H9 (cell line): Measurements from ENCODE around the gene RAB6C. TPM values are rescaled to one million over a fixed set of nuclear protein-coding genes. Genes with fewer than 3 reads are reported as not detected.
"Not testable (repeated sequence)": the region's sequence is repeated elsewhere in the genome, so short reads cannot be mapped to it uniquely, and the experiment has no call there.

Source experiments
- DNase-seq: peaks from one replicate; pipeline ENCODE4 v3.0.0-alpha.2; 2017
- H2AFZ ChIP-seq: one replicate; pipeline ENCODE4 v1.6.1; 2013; ENCODE audit warnings: mild to moderate bottlenecking, low read length, control low read depth, moderate library complexity
- H2AK5ac ChIP-seq: 2 replicates; pipeline ENCODE4 v1.6.1; 2013; ENCODE audit warnings: low read length, control low read depth, mixed read lengths; ENCODE audit not compliant: insufficient read length
- H2BK120ac ChIP-seq: one replicate; pipeline ENCODE4 v1.6.1; 2013; ENCODE audit warnings: low read depth, mild to moderate bottlenecking, low read length, control low read depth, inconsistent platforms; ENCODE audit not compliant: poor library complexity, severe bottlenecking
- H2BK12ac ChIP-seq: 2 replicates; pipeline ENCODE4 v1.6.1; 2013; ENCODE audit warnings: low read length, control low read depth, mixed read lengths, low read depth; ENCODE audit not compliant: insufficient read length
- H2BK15ac ChIP-seq: 2 replicates; pipeline ENCODE4 v1.6.1; 2013; ENCODE audit warnings: low read depth, low read length, control low read depth
- H2BK20ac ChIP-seq: one replicate; pipeline ENCODE4 v1.6.1; 2013; ENCODE audit warnings: low read depth, mild to moderate bottlenecking, low read length, control low read depth, inconsistent platforms; ENCODE audit not compliant: poor library complexity, severe bottlenecking
- H2BK5ac ChIP-seq: 2 replicates; pipeline ENCODE4 v1.6.1; 2013; ENCODE audit warnings: low read length, control low read depth, mixed read lengths; ENCODE audit not compliant: insufficient read length
- H3K14ac ChIP-seq: 2 replicates; pipeline ENCODE4 v1.6.1; 2013; ENCODE audit warnings: low read length, control low read depth; ENCODE audit not compliant: insufficient read depth
- H3K18ac ChIP-seq: 2 replicates; pipeline ENCODE4 v1.6.1; 2013; ENCODE audit warnings: low read depth, mild to moderate bottlenecking, mixed read lengths, low read length, control low read depth; ENCODE audit not compliant: insufficient read length
- H3K23ac ChIP-seq: 2 replicates; pipeline ENCODE4 v1.6.1; 2013; ENCODE audit warnings: low read length, control low read depth, mixed read lengths, low read depth; ENCODE audit not compliant: insufficient read length
- H3K23me2 ChIP-seq: 2 replicates; pipeline ENCODE4 v1.6.1; 2013; ENCODE audit warnings: low read depth, mild to moderate bottlenecking, mixed read lengths, low read length, control low read depth; ENCODE audit not compliant: insufficient read length, poor library complexity, severe bottlenecking
- H3K27ac ChIP-seq: 2 replicates; pipeline ENCODE4 v1.5.1; 2013; ENCODE audit warnings: low read length, control low read depth, mixed read lengths, low read depth; ENCODE audit not compliant: insufficient read length
- H3K27me3 ChIP-seq: 2 replicates; pipeline ENCODE4 v1.6.1; 2013; ENCODE audit warnings: low read length, control low read depth, inconsistent platforms; ENCODE audit not compliant: insufficient read depth
- H3K4ac ChIP-seq: 2 replicates; pipeline ENCODE4 v1.6.1; 2013; ENCODE audit warnings: low read depth, mild to moderate bottlenecking, control low read depth, inconsistent platforms, low read length, moderate library complexity
- H3K4me1 ChIP-seq: 2 replicates; pipeline ENCODE4 v1.6.1; 2013; ENCODE audit warnings: low read length, control low read depth, inconsistent platforms; ENCODE audit not compliant: insufficient read depth
- H3K4me2 ChIP-seq: 2 replicates; pipeline ENCODE4 v1.6.1; 2013; ENCODE audit warnings: low read length, control low read depth, mixed read lengths; ENCODE audit not compliant: insufficient read length, insufficient read depth
- H3K56ac ChIP-seq: 2 replicates; pipeline ENCODE4 v1.6.1; 2013; ENCODE audit warnings: low read depth, mild to moderate bottlenecking, mixed read lengths, low read length, control low read depth; ENCODE audit not compliant: insufficient read length
- H3K79me1 ChIP-seq: 2 replicates; pipeline ENCODE4 v1.6.1; 2013; ENCODE audit warnings: low read depth, mild to moderate bottlenecking, moderate library complexity, low read length, control low read depth, inconsistent platforms; ENCODE audit not compliant: insufficient read depth, poor library complexity, severe bottlenecking
- H3K79me2 ChIP-seq: 2 replicates; pipeline ENCODE4 v1.6.1; 2013; ENCODE audit warnings: low read length, control low read depth, inconsistent platforms; ENCODE audit not compliant: insufficient read depth
- H3K9ac ChIP-seq: 2 replicates; pipeline ENCODE4 v1.6.1; 2013; ENCODE audit warnings: low read length, control low read depth, mixed read lengths; ENCODE audit not compliant: insufficient read length; ENCODE audit errors: extremely low read depth
- H3K9me3 ChIP-seq: one replicate; pipeline ENCODE4 v1.6.1; 2013; ENCODE audit warnings: low read depth, low read length, inconsistent platforms; ENCODE audit not compliant: control insufficient read depth
- H3T11ph ChIP-seq: one replicate; pipeline ENCODE4 v1.6.1; 2013; ENCODE audit warnings: mild to moderate bottlenecking, low read length, control low read depth, inconsistent platforms
- H4K20me1 ChIP-seq: one replicate; pipeline ENCODE4 v1.6.1; 2013; ENCODE audit not compliant: control insufficient read depth, insufficient read length, insufficient read depth
- H4K5ac ChIP-seq: 2 replicates; pipeline ENCODE4 v1.6.1; 2013; ENCODE audit warnings: low read depth, mild to moderate bottlenecking, mixed read lengths, low read length, control low read depth; ENCODE audit not compliant: insufficient read length
- H4K8ac ChIP-seq: replicated peaks from 2 replicates; pipeline ENCODE4 v1.6.1; 2013; ENCODE audit warnings: low read length, control low read depth, mixed read lengths, low read depth; ENCODE audit not compliant: insufficient read length
- H4K91ac ChIP-seq: 2 replicates; pipeline ENCODE4 v1.6.1; 2013; ENCODE audit warnings: low read depth, mild to moderate bottlenecking, moderate library complexity, mixed read lengths, low read length, control low read depth; ENCODE audit not compliant: insufficient read length
- H3K27ac Mint-ChIP-seq, 3 experiments: 2 replicates in 2 of 3; 3 replicates in 1 of 3; pipeline ENCODE4 v1.8.0; 2020 to 2021; ENCODE audit warnings: mixed read lengths in 3 of 3, mild to moderate bottlenecking in 1 of 3, moderate library complexity in 1 of 3
- H3K27me3 Mint-ChIP-seq: 2 replicates; pipeline ENCODE4 v1.8.0; 2021; ENCODE audit warnings: low read depth, mild to moderate bottlenecking, moderate library complexity, mixed read lengths
- H3K36me3 Mint-ChIP-seq, 3 experiments: 2 replicates in 2 of 3; 3 replicates in 1 of 3; pipeline ENCODE4 v1.8.0; 2020 to 2021; ENCODE audit warnings: low read depth in 3 of 3, mixed read lengths in 3 of 3; ENCODE audit not compliant: insufficient read depth in 1 of 3
- H3K4me1 Mint-ChIP-seq, 2 experiments: 2 replicates each; pipeline ENCODE4 v1.8.0; 2020; ENCODE audit warnings: mixed read lengths in 2 of 2
- H3K4me3 Mint-ChIP-seq, 2 experiments: 2 replicates in 1 of 2; 3 replicates in 1 of 2; pipeline ENCODE4 v1.8.0; 2020 to 2021; ENCODE audit warnings: mild to moderate bottlenecking in 2 of 2, mixed read lengths in 2 of 2, moderate library complexity in 1 of 2
- H3K9me3 Mint-ChIP-seq, 2 experiments: 2 replicates in 1 of 2; 3 replicates in 1 of 2; pipeline ENCODE4 v1.8.0; 2020; ENCODE audit warnings: mild to moderate bottlenecking in 2 of 2, mixed read lengths in 2 of 2, moderate library complexity in 1 of 2
- CTCF ChIP-seq: fragments of 200-600 bp; sonication (generic); conservative IDR thresholded peaks from 3 replicates; pipeline ENCODE4 v1.8.0; 2021; ENCODE audit warnings: antibody characterized with exemption, mild to moderate bottlenecking
- WGBS: extraction: QIAGEN DNeasy Blood & Tissue Kit; methylation state at CpG from one replicate; pipeline ENCODE4 v1.1.7; 2013; ENCODE audit warnings: missing lambda C conversion rate, low lambda C conversion rate, mixed read lengths; ENCODE audit not compliant: insufficient read length; ENCODE audit errors: extremely low coverage; 5-methylcytosine and 5-hydroxymethylcytosine counted together
- total RNA-seq: library from RNA; stranded (reverse); gene quantifications from 2 replicates; pipeline ENCODE4 v1.2.1, GENCODE V29; 2021

The RAB6C gene
- total RNA-seq, 1 experiment from 2014 or later = not detected

- no peak overlapping the region for H2AK5ac ChIP-seq
- H3K9ac ChIP-seq = no peak overlapping the region
- H3K79me2 ChIP-seq = no peaks in the 10 kb centered on the region
- no peaks in the 10 kb centered on the region for H3K4me1 ChIP-seq
- no peak overlapping the region for H4K91ac ChIP-seq
- no peak for TF ChIP-seq CTCF
- H4K8ac ChIP-seq = no peak overlapping the region
- no peak overlapping the region for H2BK15ac ChIP-seq
- no peaks in the 10 kb centered on the region for H3K23me2 ChIP-seq
- H3K27me3 ChIP-seq = no peaks in the 10 kb centered on the region
- no peaks in the 10 kb centered on the region for H4K20me1 ChIP-seq
- Mint-ChIP-seq H3K4me3 (no peak overlapping the region), H3K36me3 (peaks cover 0 to 6% (median 0%) of the 10 kb centered on the region in 3 experiments; a peak in 1 of 7 replicates), H3K9me3 (peaks cover 11 to 14% of the 10 kb centered on the region in 2 experiments; a peak in 4 of 5 replicates), H3K4me1 (0 out of 4 replicates have a peak, but pooled peaks cover 2% of the 10 kb centered on the region in 2 experiments), H3K27me3 (peaks cover 12% of the 10 kb centered on the region), H3K27ac (no peak overlapping the region)
- no peak overlapping the region for H3K23ac ChIP-seq
- no peak overlapping the region for H2BK12ac ChIP-seq
- H4K5ac ChIP-seq = no peak overlapping the region
- no peak overlapping the region for H3T11ph ChIP-seq
- no peak overlapping the region for H2AFZ ChIP-seq
- no peak overlapping the region for H3K4ac ChIP-seq
- H3K18ac ChIP-seq = no peak overlapping the region
- no peak overlapping the region for H3K4me2 ChIP-seq
- H2BK120ac ChIP-seq = no peak overlapping the region
- no peak overlapping the region for H2BK5ac ChIP-seq
- no peak overlapping the region for H3K27ac ChIP-seq
- no peak overlapping the region for H2BK20ac ChIP-seq
- no CpG with 5 or more reads among the region's 2 CpGs for WGBS
- no peak overlapping the region for H3K14ac ChIP-seq
- H3K79me1 ChIP-seq = no peaks in the 10 kb centered on the region
- DNase-seq = no peak
- peaks cover 6% of the 10 kb centered on the region for H3K9me3 ChIP-seq
- no peak overlapping the region for H3K56ac ChIP-seq
Observed at GRCh38 chr2:130019402-130019801, 39.9 kb downstream of the RAB6C start.

GRCh38 chr2:130020069-130020468, 40.6 kb downstream of the RAB6C start:
- not testable (repeated sequence) for H3K36me3 Mint-ChIP-seq, H3K27me3 Mint-ChIP-seq, H3K27me3 ChIP-seq, H3K23ac ChIP-seq, DNase-seq, H3K56ac ChIP-seq, H4K8ac ChIP-seq, H3K4me2 ChIP-seq, H3K27ac Mint-ChIP-seq, H3K9me3 ChIP-seq, H2BK15ac ChIP-seq, H3K4me1 ChIP-seq, H3K18ac ChIP-seq, H3K4me3 Mint-ChIP-seq, H3K27ac ChIP-seq, H3K9ac ChIP-seq, H2BK12ac ChIP-seq, H4K5ac ChIP-seq, H3K14ac ChIP-seq, H2AK5ac ChIP-seq, H2AFZ ChIP-seq, H4K20me1 ChIP-seq, H3K4me1 Mint-ChIP-seq, H3K79me1 ChIP-seq, H4K91ac ChIP-seq, H2BK120ac ChIP-seq, H2BK5ac ChIP-seq, H3K79me2 ChIP-seq, H2BK20ac ChIP-seq, H3K9me3 Mint-ChIP-seq, H3T11ph ChIP-seq, H3K4ac ChIP-seq, H3K23me2 ChIP-seq
- no CpG with 5 or more reads among the region's 1 CpG for WGBS
